IMR-90 (cell line): ENCODE measurements around the gene PROCA1. TPM values are rescaled to one million over a fixed set of nuclear protein-coding genes. Genes with fewer than 3 reads are reported as not detected.
A peak's percentile ranks its signal among the peaks of the same experiment; 100 is the strongest.

Experiments used
- ATAC-seq: fragments of 200-7000 bp; cut with Tn5 transposase; 2 replicates; pipeline ENCODE4 v1.9.1; 2020; ENCODE audit warnings: low read depth, mild to moderate bottlenecking, moderate library complexity
- BruUV-seq: library from RNA; stranded (reverse); fragments of 400-500 nt; replicated peaks from 2 replicates; lab custom pipeline; 2021; lab: Mats Ljungman, UMichigan
- CTCF ChIA-PET: fragments of 300-600 bp; formaldehyde crosslinking; extraction: SDS; loops from one replicate; lab custom pipeline; 2021; ENCODE audit warnings: antibody characterized with exemption; lab: Yijun Ruan, JAX
- POLR2A ChIA-PET: fragments of 300-600 bp; sonication (Branson Sonifier 250); formaldehyde crosslinking; loops from one replicate; lab custom pipeline; 2022; ENCODE audit warnings: antibody characterized with exemption; ENCODE audit not compliant: unreplicated experiment; lab: Charles Lee
- DNase-seq: peaks from one replicate; pipeline ENCODE4 v3.0.0; 2013
- H2AFZ ChIP-seq: replicated peaks from 2 replicates; pipeline ENCODE3; 2013; ENCODE audit warnings: low read length, mild to moderate bottlenecking; ENCODE audit not compliant: poor library complexity
- H2AK5ac ChIP-seq: 2 replicates; pipeline ENCODE4 v1.6.1; 2013; ENCODE audit warnings: low read depth, low read length, inconsistent platforms
- H2AK9ac ChIP-seq: replicated peaks from 2 replicates; pipeline ENCODE3; 2013; ENCODE audit warnings: mild to moderate bottlenecking, low read depth, low read length, moderate library complexity; ENCODE audit not compliant: poor library complexity
- H2BK120ac ChIP-seq: 2 replicates; pipeline ENCODE4 v1.6.1; 2013; ENCODE audit warnings: low read depth, low read length, inconsistent platforms
- H2BK15ac ChIP-seq: 3 replicates; pipeline ENCODE4 v1.6.1; 2013; ENCODE audit warnings: low read depth, low read length, inconsistent platforms
- H2BK20ac ChIP-seq: 2 replicates; pipeline ENCODE4 v1.6.1; 2013; ENCODE audit warnings: low read depth, mild to moderate bottlenecking, inconsistent platforms, low read length, moderate library complexity
- H2BK5ac ChIP-seq: 2 replicates; pipeline ENCODE4 v1.6.1; 2013; ENCODE audit warnings: mild to moderate bottlenecking, low read depth, low read length, inconsistent platforms; ENCODE audit not compliant: poor library complexity, severe bottlenecking
- H3K14ac ChIP-seq: replicated peaks from 2 replicates; pipeline ENCODE4 v1.6.1; 2013; ENCODE audit warnings: low read depth, low read length, inconsistent platforms
- H3K18ac ChIP-seq: 2 replicates; pipeline ENCODE4 v1.6.1; 2013; ENCODE audit warnings: low read depth, low read length, control low read depth
- H3K23ac ChIP-seq: 2 replicates; pipeline ENCODE4 v1.6.1; 2013; ENCODE audit warnings: low read depth, low read length, inconsistent platforms
- H3K27ac ChIP-seq: 2 replicates; pipeline ENCODE4 v1.5.1; 2013; ENCODE audit warnings: mild to moderate bottlenecking, control low read depth, low read length; ENCODE audit not compliant: insufficient read depth
- H3K27me3 ChIP-seq: 2 replicates; pipeline ENCODE4 v1.6.1; 2013; ENCODE audit warnings: low read length; ENCODE audit not compliant: control insufficient read depth, insufficient read depth
- H3K36me3 ChIP-seq: 2 replicates; pipeline ENCODE4 v1.6.1; 2013; ENCODE audit warnings: low read length, mixed read lengths; ENCODE audit not compliant: control insufficient read depth, insufficient read depth
- H3K4ac ChIP-seq: 2 replicates; pipeline ENCODE4 v1.6.1; 2013; ENCODE audit warnings: low read depth, low read length, inconsistent platforms
- H3K4me1 ChIP-seq: 2 replicates; pipeline ENCODE4 v1.6.1; 2013; ENCODE audit warnings: low read length, mixed read lengths; ENCODE audit not compliant: control insufficient read depth, insufficient read depth
- H3K4me2 ChIP-seq: 2 replicates; pipeline ENCODE4 v1.6.1; 2013; ENCODE audit warnings: low read depth, mild to moderate bottlenecking, control low read depth, low read length, moderate library complexity
- H3K4me3 ChIP-seq: 2 replicates; pipeline ENCODE4 v1.5.1; 2013; ENCODE audit warnings: low read depth, mild to moderate bottlenecking, control low read depth, low read length, moderate library complexity; ENCODE audit not compliant: insufficient read depth
- H3K56ac ChIP-seq: 2 replicates; pipeline ENCODE4 v1.6.1; 2013; ENCODE audit warnings: low read length, inconsistent platforms; ENCODE audit not compliant: insufficient read depth; ENCODE audit errors: extremely low read depth
- H3K79me1 ChIP-seq, 2 experiments: 2 replicates each; pipeline ENCODE4 v1.6.1; 2013; ENCODE audit warnings: low read length in 2 of 2, inconsistent platforms in 1 of 2, low read depth in 1 of 2
- H3K9ac ChIP-seq: 2 replicates; pipeline ENCODE4 v1.6.1; 2013; ENCODE audit warnings: low read depth, low read length, control low read depth
- H3K9me1 ChIP-seq: 2 replicates; pipeline ENCODE4 v1.6.1; 2013; ENCODE audit warnings: low read length, inconsistent platforms; ENCODE audit not compliant: insufficient read depth
- H3K9me3 ChIP-seq: 2 replicates; pipeline ENCODE4 v1.6.1; 2013; ENCODE audit warnings: low read length; ENCODE audit not compliant: control insufficient read depth, insufficient read depth
- H4K20me1 ChIP-seq: 2 replicates; pipeline ENCODE4 v1.6.1; 2013; ENCODE audit warnings: low read length, inconsistent platforms; ENCODE audit not compliant: insufficient read depth
- H4K5ac ChIP-seq: 2 replicates; pipeline ENCODE4 v1.6.1; 2013; ENCODE audit warnings: mild to moderate bottlenecking, low read depth, low read length, control low read depth
- H4K8ac ChIP-seq, 2 experiments: 2 replicates each; pipeline ENCODE4 v1.6.1; 2013; ENCODE audit warnings: low read depth in 2 of 2, low read length in 2 of 2, control low read depth in 1 of 2, inconsistent platforms in 1 of 2
- H4K91ac ChIP-seq: 2 replicates; pipeline ENCODE4 v1.6.1; 2013; ENCODE audit warnings: low read depth, low read length, inconsistent platforms; ENCODE audit not compliant: insufficient read depth
- BHLHE40 ChIP-seq: fragments of 150-350 bp; IDR thresholded peaks from 2 replicates; pipeline ENCODE4 v1.6.1; 2016; ENCODE audit warnings: mild to moderate bottlenecking, low read depth, low read length
- ELK1 ChIP-seq: fragments of 150-350 bp; IDR thresholded peaks from 2 replicates; pipeline ENCODE4 v1.6.1; 2016; ENCODE audit warnings: low read depth, mild to moderate bottlenecking, low read length, moderate library complexity, borderline replicate concordance
- FOS ChIP-seq: fragments of 150-350 bp; IDR thresholded peaks from 2 replicates; pipeline ENCODE4 v1.6.1; 2016; ENCODE audit warnings: low read depth, low read length
- MAFK ChIP-seq: IDR thresholded peaks from 2 replicates; pipeline ENCODE4 v1.6.1; 2012; ENCODE audit warnings: low read depth, low read length, improper control_type of control experiment
- MAZ ChIP-seq: IDR thresholded peaks from 2 replicates; pipeline ENCODE4 v1.6.1; 2012; ENCODE audit warnings: low read depth, mild to moderate bottlenecking, low read length, improper control_type of control experiment, moderate library complexity, borderline replicate concordance
- SMC3 ChIP-seq: fragments of 150-350 bp; IDR thresholded peaks from 2 replicates; pipeline ENCODE4 v1.6.1; 2016; ENCODE audit warnings: low read depth, mild to moderate bottlenecking, antibody characterized with exemption, low read length, moderate library complexity
- USF2 ChIP-seq: fragments of 150-350 bp; IDR thresholded peaks from 2 replicates; pipeline ENCODE4 v1.6.1; 2017; ENCODE audit warnings: mild to moderate bottlenecking, antibody characterized with exemption, low read length, low read depth
- WGBS, 2 experiments: methylation state at CpG; one replicate each; pipeline versions ENCODE4 v1.1.5 to v1.1.7; 2013; ENCODE audit warnings: missing lambda C conversion rate in 2 of 2; ENCODE audit not compliant: insufficient read length in 1 of 2; ENCODE audit errors: extremely low coverage in 2 of 2; 5-methylcytosine and 5-hydroxymethylcytosine counted together
- dilution Hi-C: fragments of 300-500 bp; cut with HindIII; formaldehyde crosslinking; loops from one replicate; pipeline ENCODE4 v1.14.3; 2018; ENCODE audit warnings: low sequenced_read_pairs; ENCODE audit not compliant: unreplicated experiment
- in situ Hi-C: fragments of 300-500 bp; cut with MboI; formaldehyde crosslinking; loops from 3 replicates; pipeline ENCODE4 v1.14.3; 2019; ENCODE audit warnings: low sequenced_read_pairs, inconsistent platforms, mixed read lengths
- intact Hi-C: fragments of 100-400 bp; cut with micrococcal nuclease; formaldehyde crosslinking; loops from 2 replicates; pipeline ENCODE4 v1.10.0; 2022
- polyA plus RNA-seq, 3 experiments: library from polyadenylated mRNA; depleted of rRNA; stranded (reverse); fragments of >200 nt; gene quantifications; 2 replicates each; pipeline ENCODE4 v1.2.3, GENCODE V29; 2012; ENCODE audit warnings: low replicate concordance in 1 of 3
- total RNA-seq: library from RNA; depleted of rRNA; stranded (reverse); fragments of >200 nt; gene quantifications from 2 replicates; pipeline ENCODE4 v1.2.3, GENCODE V29; 2012

Gene PROCA1
- total and polyA plus RNA-seq, 2 of the 4 experiments (the other 2 are of a cell fraction) = 0.36 to 1.7 TPM

- in situ Hi-C loops = loop anchor here (10.0 kb wide), 1 partner anchor 367 kb away; no protein-coding TSS in a partner anchor
- intact Hi-C loops = no loop called here
- H4K5ac ChIP-seq = no peak overlapping the region
- WGBS, 2 experiments = no CpG with 5 or more reads among the region's 12 CpGs
- 0 out of 2 replicates have a peak, but pooled peaks cover 9% of the 10 kb centered on the region for H3K9me1 ChIP-seq
- BruUV-seq = no TSS peak
- H3K56ac ChIP-seq = no peak overlapping the region
- ATAC-seq (no peak), DNase-seq (no peak)
- no peak overlapping the region for H2AK9ac ChIP-seq
- TF ChIP-seq MAZ (no peak), USF2 (no peak), FOS (no peak), SMC3 (no peak), ELK1 (no peak), BHLHE40 (no peak), MAFK (no peak)
- H2BK15ac ChIP-seq = no peak overlapping the region
- dilution Hi-C loops = no loop called here
- no peak overlapping the region for H3K4ac ChIP-seq
- H3K79me1 ChIP-seq = peaks cover 0 to 7% of the 10 kb centered on the region in 2 experiments; a peak in 1 of 4 replicates
- peak overlapping the region; percentile 43 for H2AFZ ChIP-seq
- no peak overlapping the region for H2AK5ac ChIP-seq
- CTCF ChIA-PET = no interaction called here
- H2BK5ac ChIP-seq = no peak overlapping the region
- no peaks in the 10 kb centered on the region for H3K27me3 ChIP-seq
- no peak overlapping the region for H3K18ac ChIP-seq
- POLR2A ChIA-PET = no interaction called here
- no peak overlapping the region for H4K8ac ChIP-seq
- no peaks in the 10 kb centered on the region for H3K9me3 ChIP-seq
- H3K27ac ChIP-seq = no peak overlapping the region
- H3K4me1 ChIP-seq = 0 out of 2 replicates have a peak, but pooled peaks cover 2% of the 10 kb centered on the region
- no peak overlapping the region for H3K9ac ChIP-seq
- H4K91ac ChIP-seq = no peak overlapping the region
- H3K4me3 ChIP-seq = no peak overlapping the region
- no peaks in the 10 kb centered on the region for H3K36me3 ChIP-seq
- H2BK120ac ChIP-seq = no peak overlapping the region
- no peak overlapping the region for H2BK20ac ChIP-seq
- H4K20me1 ChIP-seq = no peaks in the 10 kb centered on the region
- H3K4me2 ChIP-seq = no peak overlapping the region
- H3K23ac ChIP-seq = no peak overlapping the region
- no peak overlapping the region for H3K14ac ChIP-seq
These were observed 25.6 kb upstream of the PROCA1 start for GRCh38 chr17:28737316-28737715.
